HUES48 (cell line): ENCODE results near the gene ACVR1B.

Source experiments
- H3K27ac ChIP-seq: one replicate; pipeline ENCODE4 v1.7.0; 2013; ENCODE audit warnings: low read depth, low read length, inconsistent platforms
- H3K27me3 ChIP-seq: 2 replicates; pipeline ENCODE4 v1.6.1; 2013; ENCODE audit warnings: mild to moderate bottlenecking, low read length; ENCODE audit not compliant: control insufficient read depth, insufficient read depth
- H3K36me3 ChIP-seq: 2 replicates; pipeline ENCODE4 v1.6.1; 2013; ENCODE audit warnings: low read length; ENCODE audit not compliant: control insufficient read depth, insufficient read depth
- H3K4me1 ChIP-seq: 2 replicates; pipeline ENCODE4 v1.6.1; 2013; ENCODE audit warnings: mild to moderate bottlenecking, low read length; ENCODE audit not compliant: control insufficient read depth, insufficient read depth
- H3K4me3 ChIP-seq: 2 replicates; pipeline ENCODE4 v1.5.1; 2013; ENCODE audit warnings: mild to moderate bottlenecking, low read depth, low read length
- H3K9ac ChIP-seq: 2 replicates; pipeline ENCODE4 v1.6.1; 2013; ENCODE audit warnings: mild to moderate bottlenecking, low read depth, low read length, moderate library complexity
- H3K9me3 ChIP-seq: 2 replicates; pipeline ENCODE4 v1.6.1; 2013; ENCODE audit warnings: low read length; ENCODE audit not compliant: control insufficient read depth, insufficient read depth

The ACVR1B gene

GRCh38 chr12:51986834-51987233 is 35.3 kb downstream of the ACVR1B start:
- Histone ChIP-seq H3K9me3 (no peaks in the 10 kb centered on the region), H3K27me3 (no peaks in the 10 kb centered on the region), H3K27ac (no peak overlapping the region), H3K4me3 (no peak overlapping the region), H3K9ac (no peak overlapping the region), H3K36me3 (peaks cover 48% of the 10 kb centered on the region), H3K4me1 (no peaks in the 10 kb centered on the region)

GRCh38 chr12:51992246-51992645 is 40.7 kb downstream of the ACVR1B start:
- Histone ChIP-seq H3K36me3 (peaks cover 29% of the 10 kb centered on the region), H3K9ac (no peak overlapping the region)

GRCh38 chr12:51994539-51994820 is 43.0 kb downstream of the ACVR1B start:
- H3K27me3 ChIP-seq: no peaks in the 10 kb centered on the region
- no peak overlapping the region for H3K27ac ChIP-seq
- no peaks in the 10 kb centered on the region for H3K9me3 ChIP-seq
- H3K9ac ChIP-seq: no peak overlapping the region
- no peak overlapping the region for H3K4me3 ChIP-seq
- H3K4me1 ChIP-seq: peaks cover 5% of the 10 kb centered on the region; the same call in 1 of the 2 replicates
- peaks cover 36% of the 10 kb centered on the region for H3K36me3 ChIP-seq

More at GRCh38 chr12:51992246-51992645, 40.7 kb downstream of the ACVR1B start:
- Histone ChIP-seq H3K27me3 (no peaks in the 10 kb centered on the region), H3K27ac (no peak overlapping the region), H3K9me3 (no peaks in the 10 kb centered on the region), H3K4me3 (no peak overlapping the region), H3K4me1 (peaks cover 5% of the 10 kb centered on the region; the same call in 1 of the 2 replicates)

GRCh38 chr12:51994959-51995358 is 43.5 kb downstream of the ACVR1B start:
- no peak overlapping the region for H3K4me3 ChIP-seq
- H3K27ac ChIP-seq: no peak overlapping the region
- H3K4me1 ChIP-seq: peaks cover 5% of the 10 kb centered on the region; the same call in 1 of the 2 replicates
- no peaks in the 10 kb centered on the region for H3K9me3 ChIP-seq
- peaks cover 36% of the 10 kb centered on the region for H3K36me3 ChIP-seq
- no peak overlapping the region for H3K9ac ChIP-seq
- H3K27me3 ChIP-seq: no peaks in the 10 kb centered on the region

- Histone ChIP-seq H3K27me3 (no peaks in the 10 kb centered on the region), H3K9ac (no peak overlapping the region), H3K36me3 (peaks cover 32% of the 10 kb centered on the region), H3K4me3 (no peak overlapping the region), H3K9me3 (no peaks in the 10 kb centered on the region), H3K4me1 (peaks cover 5% of the 10 kb centered on the region; the same call in 1 of the 2 replicates), H3K27ac (no peak overlapping the region)
Measured at GRCh38 chr12:51997136-51997535, 45.6 kb downstream of the ACVR1B start.

GRCh38 chr12:52003016-52003550 is 51.6 kb downstream of the ACVR1B start:
- no peak overlapping the region for H3K4me3 ChIP-seq
- H3K27me3 ChIP-seq: peaks cover 38% of the 10 kb centered on the region
- H3K27ac ChIP-seq: no peak overlapping the region
- H3K36me3 ChIP-seq: peaks cover 3% of the 10 kb centered on the region
- no peak overlapping the region for H3K9ac ChIP-seq
- no peaks in the 10 kb centered on the region for H3K9me3 ChIP-seq
- peaks cover 11% of the 10 kb centered on the region; the same call in 1 of the 2 replicates for H3K4me1 ChIP-seq

- Histone ChIP-seq H3K9me3 (no peaks in the 10 kb centered on the region), H3K27ac (no peak overlapping the region), H3K9ac (no peak overlapping the region), H3K4me3 (no peak overlapping the region), H3K36me3 (no peaks in the 10 kb centered on the region), H3K27me3 (peaks cover 43% of the 10 kb centered on the region), H3K4me1 (peaks cover 11% of the 10 kb centered on the region; the same call in 1 of the 2 replicates)
Measured at GRCh38 chr12:52003591-52003990, 52.1 kb downstream of the ACVR1B start.

- peaks cover 49% of the 10 kb centered on the region for H3K27me3 ChIP-seq
- H3K4me3 ChIP-seq: no peak overlapping the region
- no peaks in the 10 kb centered on the region for H3K36me3 ChIP-seq
- no peaks in the 10 kb centered on the region for H3K9me3 ChIP-seq
- no peak overlapping the region for H3K27ac ChIP-seq
- no peak overlapping the region for H3K9ac ChIP-seq
- peaks cover 11% of the 10 kb centered on the region; the same call in 1 of the 2 replicates for H3K4me1 ChIP-seq
Measured at GRCh38 chr12:52004042-52004648, 52.6 kb downstream of the ACVR1B start.

- no peaks in the 10 kb centered on the region for H3K36me3 ChIP-seq
- H3K4me3 ChIP-seq: no peak overlapping the region
- H3K4me1 ChIP-seq: peaks cover 19% of the 10 kb centered on the region; the same call in 1 of the 2 replicates
- H3K27me3 ChIP-seq: peaks cover 57% of the 10 kb centered on the region
- H3K9ac ChIP-seq: no peak overlapping the region
- no peaks in the 10 kb centered on the region for H3K9me3 ChIP-seq
- no peak overlapping the region for H3K27ac ChIP-seq
Measured at GRCh38 chr12:52005218-52005902, 53.9 kb downstream of the ACVR1B start.

- Histone ChIP-seq H3K4me1 (peaks cover 25% of the 10 kb centered on the region), H3K9ac (no peak overlapping the region), H3K9me3 (no peaks in the 10 kb centered on the region), H3K36me3 (no peaks in the 10 kb centered on the region), H3K27me3 (peaks cover 57% of the 10 kb centered on the region), H3K4me3 (peak overlapping the region; percentile 63; the same call in 1 of the 2 replicates), H3K27ac (no peak overlapping the region)
Measured at GRCh38 chr12:52005903-52006703, 54.6 kb downstream of the ACVR1B start.
